Keratinocyte (primary cell): ENCODE measurements around the gene MRPS18A.

Source experiments
- CTCF ChIP-seq, 3 experiments: IDR thresholded peaks in 1 of 3; conservative IDR thresholded peaks in 1 of 3; optimal IDR thresholded peaks in 1 of 3; 2 replicates in 2 of 3; 3 replicates in 1 of 3; pipeline versions ENCODE3 to v1.5.1; 2011; ENCODE audit warnings: low read length in 3 of 3, mild to moderate bottlenecking in 3 of 3, moderate library complexity in 2 of 3, control low read depth in 1 of 3, inconsistent platforms in 1 of 3; ENCODE audit not compliant: insufficient read depth in 2 of 3; ENCODE audit errors: extremely low read depth in 1 of 3
- EZH2 ChIP-seq: IDR thresholded peaks from one replicate; pipeline ENCODE4 v1.6.1; 2012; ENCODE audit warnings: inconsistent platforms, mild to moderate bottlenecking, low read length, moderate library complexity

- TF ChIP-seq CTCF (optimal IDR thresholded peaks at IDR 0.05 in 1 of 3, IDR thresholded peaks at IDR 0.05 in 1 of 3, conservative IDR thresholded peaks at IDR 0.05 in 1 of 3; ENCODE audit: extremely low read depth in 1 of 3, insufficient read depth in 2 of 3, low read length in 3 of 3) (peak in 2 of 3 experiments; percentile 67 to 80), EZH2 (no peak)
Observed at GRCh38 chr6:43668151-43669028, 19.2 kb downstream of the MRPS18A start.
